Measurements from ENCODE around the gene LHFPL6.

GRCh38 chr13:39484506-39485313, 118.3 kb downstream of the LHFPL6 start:
- TF ChIP-seq GATA2 (IDR thresholded peaks at IDR 0.05; ENCODE audit: low read depth, low read length) (no peak), GATA3 (IDR thresholded peaks at IDR 0.05; ENCODE audit: low read depth, low read length) (no peak)
